HL-60 (cell line): ENCODE data around the gene ALDH9A1.

Experiments used
- DNase-seq, 2 experiments: peaks; one replicate each; pipeline ENCODE4 v3.0.0-alpha.2; 2010 to 2020; ENCODE audit warnings: low read depth in 1 of 2, low spot score in 1 of 2
- H3K27ac ChIP-seq: fragments of 250-450 bp; sonication (Bioruptor Pico); replicated peaks from 2 replicates; pipeline ENCODE4 v1.5.1; 2020; ENCODE audit warnings: mild to moderate bottlenecking, moderate library complexity
- H3K27me3 ChIP-seq: fragments of 250-450 bp; sonication (Bioruptor Pico); 2 replicates; pipeline ENCODE4 v1.5.1; 2021; ENCODE audit warnings: mild to moderate bottlenecking, moderate library complexity; ENCODE audit not compliant: insufficient read depth, poor library complexity, severe bottlenecking
- H3K4me3 ChIP-seq: replicated peaks from 2 replicates; pipeline ENCODE4 v1.5.1; 2011; ENCODE audit warnings: mild to moderate bottlenecking, control low read depth, low read length; ENCODE audit not compliant: insufficient read depth
- GABPA ChIP-seq: IDR thresholded peaks from 2 replicates; pipeline ENCODE4 v1.6.1; 2012; ENCODE audit warnings: low read depth
- POLR2AphosphoS5 ChIP-seq: IDR thresholded peaks from 2 replicates; pipeline ENCODE4 v1.6.1; 2012; ENCODE audit warnings: low read depth
- SPI1 ChIP-seq: IDR thresholded peaks from 2 replicates; pipeline ENCODE4 v1.6.1; 2012; ENCODE audit warnings: low read depth, mild to moderate bottlenecking, borderline replicate concordance
- TF ChIP-seq, protein P1 (sequence below): IDR thresholded peaks from one replicate; pipeline ENCODE4 v1.5.1; 2011; ENCODE audit warnings: low read length, control low read depth, inconsistent platforms; ENCODE audit not compliant: insufficient read depth
- TF ChIP-seq, protein P2 (sequence below): IDR thresholded peaks from 2 replicates; pipeline ENCODE4 v1.6.1; 2012; ENCODE audit warnings: low read depth; ENCODE audit not compliant: insufficient replicate concordance

ALDH9A1 gene

DNA sequence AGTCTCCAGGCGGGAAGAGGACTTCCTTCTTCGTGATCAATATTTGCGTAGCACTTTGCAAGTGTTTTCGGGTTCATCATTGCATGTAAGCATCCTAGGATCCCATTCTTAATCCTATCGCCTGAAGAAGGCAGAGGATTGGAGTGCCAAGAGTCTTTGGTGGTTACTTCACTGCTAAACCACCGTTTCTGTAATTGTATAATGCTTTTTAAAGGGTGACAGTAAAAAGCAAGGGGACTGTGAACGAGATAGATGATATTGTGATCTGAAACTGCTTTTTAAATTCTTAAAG, 345 bp upstream of the ALDH9A1 start:
- peak overlapping the region; percentile 87 for H3K27ac ChIP-seq
- no peak; the same call in 1 of the 2 replicates for TF ChIP-seq POLR2AphosphoS5
- TF ChIP-seq SPI1 = peak; percentile 26; the same call in 1 of the 2 replicates

DNA sequence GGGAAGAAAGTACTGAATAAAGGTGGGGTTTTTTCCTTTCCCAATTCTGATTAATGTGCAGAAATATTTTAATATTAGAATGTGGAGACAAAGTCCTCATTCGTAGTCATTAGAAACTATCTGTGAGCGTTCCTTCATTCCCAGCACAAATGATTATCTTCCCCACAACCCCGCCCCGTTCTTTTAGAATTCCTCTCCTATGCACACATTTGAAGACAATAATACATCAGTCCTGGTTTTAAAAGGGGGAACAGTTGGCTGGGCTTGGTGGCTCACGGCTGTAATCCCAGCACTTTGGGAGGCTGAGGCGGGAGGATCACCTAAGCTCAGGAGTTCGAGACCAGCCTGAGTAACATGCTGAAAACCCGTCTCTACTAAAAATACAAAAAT, 876 bp downstream of the ALDH9A1 start:
- peak overlapping the region; percentile 87 for H3K27ac ChIP-seq
- TF ChIP-seq, protein P1, sequence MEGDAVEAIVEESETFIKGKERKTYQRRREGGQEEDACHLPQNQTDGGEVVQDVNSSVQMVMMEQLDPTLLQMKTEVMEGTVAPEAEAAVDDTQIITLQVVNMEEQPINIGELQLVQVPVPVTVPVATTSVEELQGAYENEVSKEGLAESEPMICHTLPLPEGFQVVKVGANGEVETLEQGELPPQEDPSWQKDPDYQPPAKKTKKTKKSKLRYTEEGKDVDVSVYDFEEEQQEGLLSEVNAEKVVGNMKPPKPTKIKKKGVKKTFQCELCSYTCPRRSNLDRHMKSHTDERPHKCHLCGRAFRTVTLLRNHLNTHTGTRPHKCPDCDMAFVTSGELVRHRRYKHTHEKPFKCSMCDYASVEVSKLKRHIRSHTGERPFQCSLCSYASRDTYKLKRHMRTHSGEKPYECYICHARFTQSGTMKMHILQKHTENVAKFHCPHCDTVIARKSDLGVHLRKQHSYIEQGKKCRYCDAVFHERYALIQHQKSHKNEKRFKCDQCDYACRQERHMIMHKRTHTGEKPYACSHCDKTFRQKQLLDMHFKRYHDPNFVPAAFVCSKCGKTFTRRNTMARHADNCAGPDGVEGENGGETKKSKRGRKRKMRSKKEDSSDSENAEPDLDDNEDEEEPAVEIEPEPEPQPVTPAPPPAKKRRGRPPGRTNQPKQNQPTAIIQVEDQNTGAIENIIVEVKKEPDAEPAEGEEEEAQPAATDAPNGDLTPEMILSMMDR = no peak
- TF ChIP-seq, protein P2, sequence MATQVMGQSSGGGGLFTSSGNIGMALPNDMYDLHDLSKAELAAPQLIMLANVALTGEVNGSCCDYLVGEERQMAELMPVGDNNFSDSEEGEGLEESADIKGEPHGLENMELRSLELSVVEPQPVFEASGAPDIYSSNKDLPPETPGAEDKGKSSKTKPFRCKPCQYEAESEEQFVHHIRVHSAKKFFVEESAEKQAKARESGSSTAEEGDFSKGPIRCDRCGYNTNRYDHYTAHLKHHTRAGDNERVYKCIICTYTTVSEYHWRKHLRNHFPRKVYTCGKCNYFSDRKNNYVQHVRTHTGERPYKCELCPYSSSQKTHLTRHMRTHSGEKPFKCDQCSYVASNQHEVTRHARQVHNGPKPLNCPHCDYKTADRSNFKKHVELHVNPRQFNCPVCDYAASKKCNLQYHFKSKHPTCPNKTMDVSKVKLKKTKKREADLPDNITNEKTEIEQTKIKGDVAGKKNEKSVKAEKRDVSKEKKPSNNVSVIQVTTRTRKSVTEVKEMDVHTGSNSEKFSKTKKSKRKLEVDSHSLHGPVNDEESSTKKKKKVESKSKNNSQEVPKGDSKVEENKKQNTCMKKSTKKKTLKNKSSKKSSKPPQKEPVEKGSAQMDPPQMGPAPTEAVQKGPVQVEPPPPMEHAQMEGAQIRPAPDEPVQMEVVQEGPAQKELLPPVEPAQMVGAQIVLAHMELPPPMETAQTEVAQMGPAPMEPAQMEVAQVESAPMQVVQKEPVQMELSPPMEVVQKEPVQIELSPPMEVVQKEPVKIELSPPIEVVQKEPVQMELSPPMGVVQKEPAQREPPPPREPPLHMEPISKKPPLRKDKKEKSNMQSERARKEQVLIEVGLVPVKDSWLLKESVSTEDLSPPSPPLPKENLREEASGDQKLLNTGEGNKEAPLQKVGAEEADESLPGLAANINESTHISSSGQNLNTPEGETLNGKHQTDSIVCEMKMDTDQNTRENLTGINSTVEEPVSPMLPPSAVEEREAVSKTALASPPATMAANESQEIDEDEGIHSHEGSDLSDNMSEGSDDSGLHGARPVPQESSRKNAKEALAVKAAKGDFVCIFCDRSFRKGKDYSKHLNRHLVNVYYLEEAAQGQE = no peak
- TF ChIP-seq POLR2AphosphoS5 = no peak
- no peak for TF ChIP-seq SPI1
- peak overlapping the region; percentile 69 for H3K4me3 ChIP-seq
- DNase-seq = no peak
- H3K27me3 ChIP-seq = no peaks in the 10 kb centered on the region

More for the DNA sequence above, 345 bp upstream of the ALDH9A1 start:
- Histone ChIP-seq H3K4me3 (peak overlapping the region; percentile 69), H3K27me3 (no peaks in the 10 kb centered on the region)
- DNase-seq = no peak

- Histone ChIP-seq H3K27ac (peak overlapping the region; percentile 9), H3K27me3 (no peaks in the 10 kb centered on the region), H3K4me3 (peak overlapping the region; percentile 69)
- TF ChIP-seq, protein P2 = no peak
- TF ChIP-seq POLR2AphosphoS5 (no peak), SPI1 (no peak), GABPA (no peak)
- TF ChIP-seq, protein P1 = no peak
- DNase-seq = no peak
Measured at GRCh38 chr1:165696625-165697100, 1.7 kb downstream of the ALDH9A1 start.

GRCh38 chr1:165695031-165695430, 3.3 kb downstream of the ALDH9A1 start:
- Histone ChIP-seq H3K27ac (0 out of 2 replicates have a peak overlapping the region, but pooled peaks have one; percentile 35), H3K27me3 (no peaks in the 10 kb centered on the region), H3K4me3 (no peak overlapping the region)
- no peak for DNase-seq
- TF ChIP-seq, protein P2 = no peak
- TF ChIP-seq GABPA (no peak), SPI1 (no peak), POLR2AphosphoS5 (no peak)
- TF ChIP-seq, protein P1 = no peak
